Colon (tissue), 2 donors: Measurements from ENCODE around the gene RBFOX2.
"Not testable (repeated sequence)": the region's sequence is repeated elsewhere in the genome, so short reads cannot be mapped to it uniquely, and the experiment has no call there.

Source experiments
- FAIRE-seq: peaks from 2 replicates; lab custom pipeline; 2012; peaks lifted over from hg19 to GRCh38; lab: Jason Lieb, UNC
- donor health status: control.
- donor health status: control.

RBFOX2 gene

DNA sequence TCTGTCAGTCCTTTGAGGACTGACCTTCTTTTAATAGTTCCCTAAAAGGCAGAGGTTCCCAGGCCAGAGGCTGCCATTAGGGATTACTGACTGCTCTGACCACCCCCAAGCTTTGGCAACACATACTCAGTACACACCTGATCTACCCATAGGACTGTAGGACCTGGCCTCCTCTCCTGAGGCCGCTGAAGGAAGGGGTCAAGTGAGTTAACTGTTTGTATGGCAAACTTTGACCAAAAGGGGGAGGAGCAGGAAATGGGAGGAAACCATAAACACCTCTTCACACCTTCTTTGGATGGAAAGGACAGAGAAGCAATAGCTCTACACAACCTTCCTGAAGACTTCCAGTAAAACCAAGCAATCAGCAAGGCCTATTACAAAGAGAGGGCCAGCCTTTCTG lies 207.0 kb downstream of the RBFOX2 start:
- no peak for FAIRE-seq

DNA sequence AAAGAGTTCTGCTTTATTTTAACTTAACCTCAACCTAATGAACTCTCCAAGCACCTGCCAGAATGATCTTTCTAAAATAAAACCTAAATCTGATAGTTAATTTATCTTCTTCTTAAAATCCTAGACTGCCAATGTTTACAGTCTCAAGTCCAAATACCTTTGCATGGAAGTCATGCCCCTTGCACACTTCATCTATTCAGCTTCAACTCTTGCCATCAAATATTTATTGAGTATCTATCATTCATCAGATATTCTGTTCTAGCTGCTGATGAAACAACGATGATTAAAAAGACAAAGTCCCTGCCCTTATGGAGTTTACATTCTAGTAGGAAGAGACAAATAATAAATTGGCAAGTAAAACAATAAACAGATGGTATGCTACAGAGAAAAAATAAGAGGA lies 209.2 kb downstream of the RBFOX2 start:
- FAIRE-seq: no peak

DNA sequence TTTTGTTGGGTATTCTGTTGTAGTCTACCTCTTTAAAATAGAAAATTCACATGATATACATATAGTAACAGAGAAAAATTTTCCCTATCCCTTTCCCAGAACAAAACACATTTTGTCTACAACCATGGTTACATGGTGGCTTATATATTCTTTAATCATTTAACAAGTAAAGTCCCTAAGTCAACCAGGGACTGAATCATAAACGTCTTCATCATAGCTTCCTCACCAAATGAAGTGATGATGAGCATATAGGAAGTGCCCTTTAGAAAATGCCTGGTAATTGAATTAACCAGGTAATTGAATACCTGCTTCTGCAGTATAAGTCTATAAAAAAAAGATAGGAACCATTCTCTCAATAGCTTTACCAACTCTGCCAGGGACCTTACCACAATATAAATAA lies 209.7 kb downstream of the RBFOX2 start:
- FAIRE-seq: no peak

DNA sequence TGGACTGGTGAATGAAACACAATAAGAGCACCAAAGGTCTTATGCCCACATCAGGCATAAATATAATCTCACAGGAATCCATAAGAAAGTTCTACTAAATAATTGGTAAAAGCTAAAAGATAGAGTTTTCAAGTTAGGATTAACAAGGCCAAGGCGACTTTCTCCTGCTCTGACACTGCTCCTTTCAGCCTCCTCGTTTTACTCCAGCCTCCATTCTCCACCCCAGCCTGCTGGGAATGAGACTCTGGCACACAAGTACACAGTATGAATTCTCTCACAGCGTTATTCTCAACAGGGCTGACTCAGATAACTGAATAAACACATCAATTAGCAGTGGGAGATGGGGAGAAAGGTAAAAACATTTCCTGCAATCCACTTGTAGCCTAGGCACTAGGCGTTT lies 216.0 kb downstream of the RBFOX2 start:
- no peak for FAIRE-seq

DNA sequence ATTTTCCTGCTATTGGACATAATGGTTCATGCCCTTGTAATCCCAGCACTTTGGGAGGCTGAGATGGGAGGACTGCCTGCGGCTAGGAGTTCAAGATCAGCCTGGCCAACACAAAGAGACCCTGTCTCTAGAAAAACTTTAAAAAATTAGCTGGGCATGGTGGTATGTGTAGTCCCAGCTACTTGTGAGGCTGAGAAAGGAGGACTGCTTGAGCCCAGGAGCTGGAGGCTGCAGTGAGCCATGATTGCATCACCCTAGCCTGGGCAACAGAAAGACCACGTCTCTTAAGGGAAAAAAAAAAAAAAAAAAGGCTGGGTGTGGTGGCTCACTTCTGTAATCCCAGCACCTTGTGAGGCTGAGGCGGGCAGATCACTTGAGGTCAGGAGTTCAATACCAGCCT lies 217.0 kb downstream of the RBFOX2 start:
- no peak for FAIRE-seq

DNA sequence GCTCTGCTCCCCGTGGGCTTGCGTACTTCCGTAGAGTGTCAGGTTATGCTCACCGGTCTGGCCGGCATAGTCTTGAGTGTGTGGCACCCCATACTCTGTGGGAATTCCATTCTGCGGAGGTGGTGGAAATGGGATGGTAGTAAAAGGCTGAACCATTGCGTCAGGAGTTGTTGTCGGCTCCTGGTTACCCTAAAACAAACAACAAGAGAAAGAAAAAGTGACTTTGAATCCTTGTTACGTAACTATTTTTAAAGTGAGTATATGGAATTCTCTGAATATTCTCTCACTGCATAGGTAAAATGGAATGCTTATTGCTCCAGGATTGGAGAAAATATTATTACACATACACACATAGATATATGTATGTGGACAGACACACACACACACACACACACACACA lies 218.8 kb downstream of the RBFOX2 start:
- no peak for FAIRE-seq

DNA sequence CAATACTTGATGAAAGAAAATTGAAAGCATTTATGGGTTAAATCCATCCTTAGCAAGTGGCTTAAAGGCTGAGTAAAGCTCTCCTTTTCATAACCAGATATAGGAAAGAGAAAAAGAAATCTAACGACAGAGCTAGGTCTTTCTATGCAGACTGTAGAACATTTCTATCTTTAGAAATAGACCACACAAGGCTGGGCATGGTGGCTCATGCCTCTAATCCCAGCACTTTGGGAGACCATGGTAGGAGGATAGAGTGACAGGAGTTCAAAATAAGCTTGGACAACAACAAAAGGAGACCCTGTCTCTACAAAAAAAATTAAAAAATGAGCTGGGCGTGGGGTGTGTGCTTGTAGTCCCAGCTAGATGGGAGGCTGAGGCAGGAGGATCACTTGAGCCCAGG lies 220.2 kb downstream of the RBFOX2 start:
- FAIRE-seq: no peak

DNA sequence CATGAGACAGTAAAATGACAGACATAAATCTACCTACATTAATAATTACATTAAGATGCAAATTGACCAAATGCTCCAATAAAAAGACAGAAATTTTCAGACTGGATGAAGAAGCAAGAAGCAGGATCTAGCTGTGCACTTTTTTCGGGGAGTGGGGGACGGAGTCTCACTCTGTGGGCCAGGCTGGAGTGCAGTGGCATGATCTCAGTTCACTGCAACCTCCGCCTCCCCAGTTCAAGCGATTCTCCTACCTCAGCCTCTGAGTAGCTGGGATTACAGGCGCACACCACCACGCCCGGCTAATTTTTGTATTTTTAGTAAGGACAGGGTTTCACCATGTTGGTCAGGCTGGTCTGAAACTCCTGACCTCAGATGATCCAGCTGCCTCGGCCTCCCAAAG lies 222.0 kb downstream of the RBFOX2 start:
- FAIRE-seq: not testable (repeated sequence)

DNA sequence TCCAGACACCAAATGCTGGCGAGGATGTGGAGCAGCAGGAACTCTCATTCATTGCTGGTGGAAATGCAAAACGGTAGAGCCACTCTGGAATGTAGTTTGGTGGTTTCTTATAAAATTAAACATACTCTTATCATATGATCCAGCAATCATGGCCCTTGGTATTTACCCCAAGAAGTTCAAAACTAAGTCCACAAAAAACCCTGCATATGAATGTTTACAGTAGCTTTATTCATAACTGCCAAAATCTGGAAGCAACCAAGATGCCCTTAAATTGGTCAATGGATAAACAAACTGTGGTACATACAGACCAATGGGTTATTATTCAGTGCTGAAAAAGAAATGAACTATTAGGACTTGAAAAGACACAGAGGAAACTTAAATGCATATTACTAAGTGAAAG lies 223.2 kb downstream of the RBFOX2 start:
- no peak for FAIRE-seq

DNA sequence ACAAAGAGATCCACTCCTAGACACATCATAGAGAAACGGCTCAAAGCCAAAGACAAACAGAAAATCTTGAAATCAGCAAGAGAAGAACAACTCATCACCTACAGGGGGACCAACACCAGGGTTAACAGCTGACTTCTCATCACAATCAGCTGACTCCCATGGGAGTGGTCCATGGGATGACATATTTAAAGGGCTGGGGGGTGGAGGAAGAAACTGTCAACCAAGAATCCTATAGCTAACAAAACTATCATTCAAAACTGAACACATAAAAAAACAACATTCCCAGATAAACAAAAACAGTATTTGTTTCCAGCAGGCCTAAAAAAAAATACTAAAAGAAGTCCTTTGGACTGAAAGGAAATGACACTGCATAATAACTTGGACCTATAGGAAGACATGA lies 224.2 kb downstream of the RBFOX2 start:
- no peak for FAIRE-seq

DNA sequence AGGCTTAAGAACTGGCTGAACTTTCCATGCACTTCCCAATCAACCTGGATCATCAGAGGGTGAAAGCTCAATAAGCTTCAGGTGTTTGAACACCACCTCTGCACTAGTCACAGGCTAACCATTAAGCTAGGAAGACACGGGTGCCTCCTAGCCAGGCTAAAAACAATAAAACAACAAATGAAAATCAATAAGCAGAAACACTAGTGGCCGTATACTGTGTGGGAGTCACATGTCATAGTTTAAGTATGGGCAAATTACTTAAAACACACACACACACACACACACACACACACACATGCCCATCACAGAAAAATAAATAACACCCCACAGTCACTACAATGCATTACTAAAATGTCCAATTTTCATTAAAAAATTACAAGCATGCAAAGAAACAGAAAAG lies 225.7 kb downstream of the RBFOX2 start:
- FAIRE-seq: no peak

DNA sequence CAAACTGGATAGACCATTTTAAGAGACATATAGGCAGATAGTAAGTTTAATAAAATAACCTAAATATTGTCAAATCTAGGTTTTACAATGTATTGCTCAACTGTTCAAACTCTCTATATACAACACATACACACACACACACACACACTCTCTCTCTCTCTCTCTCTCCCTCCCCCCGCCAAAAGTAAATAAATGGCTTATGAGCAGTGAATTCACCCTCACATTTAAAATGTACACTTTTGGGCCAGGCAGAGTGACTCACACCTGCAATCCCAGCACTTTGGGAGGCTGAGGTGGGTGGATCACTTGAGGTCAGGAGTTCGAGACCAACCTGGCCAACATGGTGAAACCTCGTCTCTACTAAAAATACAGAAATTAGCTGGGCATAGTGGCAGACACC lies 227.3 kb downstream of the RBFOX2 start:
- FAIRE-seq: not testable (repeated sequence)

DNA sequence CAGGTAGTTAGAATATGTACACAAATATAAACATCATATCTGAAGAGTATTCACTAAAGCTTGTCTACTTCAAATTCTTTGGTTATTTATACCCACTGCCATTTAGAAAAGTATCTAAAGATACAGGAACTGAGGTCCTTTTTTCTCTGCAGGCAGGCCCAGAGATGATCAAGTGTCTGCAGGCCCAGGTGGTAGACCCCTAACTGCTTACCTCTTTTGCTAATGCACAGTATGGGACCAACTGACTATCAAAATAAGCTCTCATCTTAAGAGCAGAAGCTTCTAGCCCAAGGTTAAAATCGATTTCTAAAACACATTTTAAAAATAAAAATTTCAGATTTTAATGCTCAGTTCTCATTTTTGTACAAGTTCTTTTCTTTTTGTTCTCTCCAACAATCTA lies 229.5 kb downstream of the RBFOX2 start:
- FAIRE-seq: no peak

DNA sequence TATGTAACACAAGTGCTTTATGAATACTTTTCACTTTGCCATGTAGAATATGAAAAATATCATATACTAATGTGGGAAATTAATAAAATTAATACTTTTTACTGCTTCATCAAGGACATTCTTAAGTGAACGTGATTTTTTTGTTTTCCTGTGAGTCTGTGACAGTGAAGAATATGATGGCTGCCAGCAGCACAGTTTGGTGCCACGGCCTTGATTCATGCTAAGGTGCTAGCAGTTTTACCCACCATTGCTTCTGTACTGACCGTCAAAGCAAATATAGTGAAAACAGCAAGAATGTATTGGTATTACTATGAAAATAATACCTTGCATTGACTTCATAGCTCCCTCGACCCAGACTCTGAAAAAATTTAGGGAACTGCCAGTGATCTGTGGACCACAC lies 231.2 kb downstream of the RBFOX2 start:
- FAIRE-seq: no peak

DNA sequence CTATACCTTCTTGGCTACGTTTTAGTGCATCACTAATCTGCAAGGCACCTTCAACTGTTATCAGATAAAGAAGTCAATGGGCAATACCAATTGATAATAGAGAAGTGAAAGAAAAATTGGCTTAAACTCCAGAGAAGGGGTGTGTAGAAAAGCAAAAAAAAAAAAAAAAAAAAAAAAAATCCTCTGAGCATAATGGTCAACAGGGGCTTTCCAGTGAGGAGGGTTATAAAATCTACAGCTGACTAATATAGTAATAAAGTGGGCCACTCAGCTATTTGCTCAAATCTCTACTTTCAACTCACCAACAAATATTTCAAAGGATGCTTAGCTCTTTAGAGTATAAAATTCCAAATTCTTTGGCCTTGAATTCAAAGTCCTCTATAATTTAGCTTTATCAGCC lies 233.1 kb downstream of the RBFOX2 start:
- no peak for FAIRE-seq

DNA sequence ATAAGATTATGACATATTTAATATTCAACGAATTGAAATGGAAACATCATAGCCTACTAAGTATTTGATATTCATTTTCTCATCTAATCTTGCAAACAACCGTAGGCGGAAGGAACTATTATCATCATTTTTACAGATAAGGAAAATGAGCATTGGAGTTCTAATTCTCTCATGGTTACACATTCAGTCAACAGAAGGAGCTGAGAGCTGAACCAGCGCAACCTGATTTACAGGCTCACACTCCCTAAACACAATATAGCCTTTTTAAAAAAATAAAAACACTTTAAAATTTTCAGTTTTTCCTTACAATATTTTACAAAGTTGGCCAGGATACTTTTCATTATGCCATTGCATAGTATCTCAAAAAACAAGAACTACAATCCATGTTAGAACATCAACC lies 236.1 kb downstream of the RBFOX2 start:
- no peak for FAIRE-seq

DNA sequence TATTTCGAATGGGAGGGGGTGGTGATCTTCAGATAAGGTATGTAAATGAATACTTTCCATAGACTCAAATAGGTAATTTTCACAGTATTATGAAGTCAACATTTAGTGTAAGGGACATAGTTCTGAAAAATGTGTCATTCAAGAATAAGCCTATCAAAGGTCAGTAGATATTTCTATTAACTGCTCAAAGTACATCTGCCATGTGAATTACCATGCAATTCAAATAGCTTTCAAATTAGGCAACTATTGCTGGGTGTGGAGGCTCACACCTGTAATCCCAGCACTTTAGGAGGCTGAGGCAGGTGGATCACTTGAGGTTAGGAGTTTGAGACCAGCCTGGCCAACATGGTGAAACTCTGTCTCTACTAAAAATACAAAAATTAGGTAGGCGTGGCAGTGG lies 236.8 kb downstream of the RBFOX2 start:
- FAIRE-seq: not testable (repeated sequence)

DNA sequence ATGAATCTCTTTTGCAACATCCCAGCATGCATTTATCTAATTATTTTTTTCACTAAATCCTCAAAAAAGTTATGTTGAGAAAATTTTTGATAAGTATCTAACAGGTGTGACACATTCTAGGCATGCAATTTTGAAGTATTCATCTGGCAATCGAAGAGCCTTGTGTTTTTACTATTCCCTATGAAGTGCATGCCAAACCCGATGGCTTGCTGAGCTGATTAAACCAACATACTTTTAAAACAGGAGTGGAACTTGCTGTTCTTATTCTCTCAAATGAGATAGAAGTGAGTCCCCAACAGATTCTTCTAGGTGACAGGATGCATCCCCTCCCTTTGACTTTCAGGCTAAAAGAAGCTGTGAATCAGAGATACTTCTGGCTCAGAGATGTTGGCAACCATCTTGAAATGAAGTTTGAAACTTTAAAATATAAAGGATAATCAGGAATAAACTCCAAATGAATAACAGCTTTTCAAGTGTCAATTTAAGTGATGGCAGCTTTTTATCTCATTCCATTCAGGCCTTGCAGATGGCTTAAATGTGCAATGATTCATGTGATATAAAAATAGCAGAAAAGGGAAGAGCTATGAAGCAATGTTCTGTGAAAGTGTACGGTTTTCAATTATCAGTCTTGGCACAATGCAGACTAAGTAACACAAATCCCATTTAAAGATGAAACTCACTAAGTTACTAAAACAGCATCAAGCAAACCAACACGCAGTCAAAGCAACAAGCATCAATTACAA lies 243.3 kb downstream of the RBFOX2 start:
- no peak for FAIRE-seq

DNA sequence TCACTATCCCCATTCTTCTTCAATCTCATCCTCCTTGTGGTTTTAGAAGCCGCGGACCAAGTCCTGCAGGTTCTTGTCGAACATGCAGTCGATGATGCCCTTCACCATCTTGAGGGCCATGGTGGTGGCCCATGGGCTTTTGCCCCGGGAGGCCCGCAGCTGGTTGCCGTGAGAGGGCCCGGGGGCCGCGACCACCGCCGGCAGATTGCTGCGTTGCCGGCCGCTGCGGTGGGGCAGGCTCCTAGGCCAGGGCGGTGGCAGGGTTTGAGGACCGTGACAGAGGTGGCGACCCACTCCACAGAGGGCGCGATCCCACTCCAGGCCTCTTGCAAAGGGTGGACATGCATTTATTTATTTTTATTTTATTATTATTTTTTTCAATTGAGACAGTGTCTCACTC lies 244.0 kb downstream of the RBFOX2 start:
- FAIRE-seq: no peak

DNA sequence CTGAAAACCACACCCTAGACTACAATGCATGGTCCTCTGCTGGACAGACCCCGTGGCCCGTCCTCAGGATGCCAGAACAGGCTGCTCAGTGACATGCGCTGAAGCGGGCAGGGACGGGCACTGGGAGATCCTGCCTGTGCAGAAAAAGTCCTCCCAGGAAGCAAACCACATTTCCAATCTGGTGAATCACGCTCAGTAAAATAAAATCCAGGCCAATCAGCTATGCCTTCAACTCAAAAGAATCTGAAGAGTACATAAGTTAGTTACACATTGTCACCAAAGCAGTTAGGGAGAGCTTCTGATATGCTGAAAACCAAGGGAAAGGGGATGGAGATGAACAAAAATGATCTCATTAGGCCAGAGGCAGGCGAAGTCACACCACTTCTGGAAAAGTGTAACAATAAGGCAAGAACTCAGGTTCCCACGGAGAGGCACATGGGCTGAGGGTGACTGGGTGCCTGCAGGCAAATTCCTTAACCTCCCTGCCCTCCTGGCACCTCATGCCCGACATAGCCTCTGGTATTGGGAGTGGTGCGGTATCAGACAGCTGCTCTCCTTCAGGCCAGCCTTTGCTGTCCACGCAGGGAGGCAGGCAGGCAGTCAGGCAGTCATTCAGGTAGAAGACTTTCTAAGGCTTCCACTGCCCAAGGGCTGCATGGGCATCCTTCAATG lies 244.5 kb downstream of the RBFOX2 start:
- no peak for FAIRE-seq

DNA sequence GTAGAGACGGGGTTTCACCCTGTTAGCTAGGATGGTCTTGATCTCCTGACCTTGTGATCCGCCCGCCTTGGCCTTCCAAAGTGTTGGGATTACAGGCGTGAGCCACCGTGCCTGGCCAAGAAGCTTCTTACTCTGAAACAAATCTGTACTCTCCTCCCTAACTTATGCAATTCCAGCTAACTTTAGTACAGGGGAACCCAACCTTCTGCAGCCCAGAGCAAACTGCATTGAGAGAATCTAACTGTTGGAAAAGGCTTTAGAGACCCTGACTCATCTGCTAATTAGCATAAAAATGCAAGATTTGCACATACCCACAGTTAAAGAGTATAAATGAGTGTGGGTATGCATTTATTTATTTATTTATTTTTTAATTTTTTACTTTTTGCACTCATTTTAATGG lies 246.1 kb downstream of the RBFOX2 start:
- FAIRE-seq: no peak

DNA sequence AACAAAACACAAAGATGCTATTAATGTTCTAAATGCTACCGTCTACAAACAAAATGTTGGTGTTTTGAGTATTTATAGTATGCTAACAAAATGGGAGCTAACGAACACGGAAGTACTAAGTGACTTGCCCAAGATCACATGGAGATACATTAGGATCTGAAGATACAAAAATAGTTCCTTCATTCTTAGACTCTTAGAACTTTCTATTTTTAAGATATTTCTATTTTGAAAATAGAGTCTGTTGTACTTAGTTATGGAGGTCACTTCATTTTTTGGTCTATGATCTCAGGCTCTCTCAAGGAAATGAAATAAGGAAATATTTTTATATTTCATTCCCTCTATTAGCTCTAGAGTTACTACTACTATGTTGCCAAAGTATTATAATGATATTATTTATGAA lies 246.7 kb downstream of the RBFOX2 start:
- no peak for FAIRE-seq

DNA sequence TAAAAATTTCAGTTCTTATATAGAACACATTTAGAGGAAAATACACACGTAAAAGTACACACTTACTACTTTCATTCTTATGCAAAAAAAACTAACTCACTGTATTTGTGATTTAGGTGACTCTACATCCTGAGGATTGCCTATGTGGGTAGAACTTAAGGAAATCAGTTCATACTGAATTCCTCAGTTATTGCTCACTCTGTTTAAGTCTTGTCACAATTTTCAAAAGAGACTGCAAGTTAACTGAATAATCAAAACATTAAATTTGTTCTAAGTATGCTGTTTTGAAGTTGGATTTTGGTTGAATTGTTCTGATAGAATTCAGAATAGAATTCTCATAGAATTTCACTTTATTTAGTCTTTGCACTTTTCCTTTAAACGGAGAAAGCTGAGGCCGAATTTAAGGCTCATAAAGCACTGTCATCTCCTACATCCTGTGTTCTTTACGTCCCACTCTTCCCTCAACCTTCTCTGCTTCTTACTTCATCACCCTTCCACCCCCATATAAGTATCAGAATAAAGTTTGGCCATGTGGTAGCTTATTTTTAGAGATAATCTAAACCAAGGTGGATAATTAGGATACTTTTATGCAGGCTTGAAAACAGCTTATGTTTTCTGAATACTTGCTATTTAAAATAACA lies 251.2 kb downstream of the RBFOX2 start:
- no peak for FAIRE-seq

DNA sequence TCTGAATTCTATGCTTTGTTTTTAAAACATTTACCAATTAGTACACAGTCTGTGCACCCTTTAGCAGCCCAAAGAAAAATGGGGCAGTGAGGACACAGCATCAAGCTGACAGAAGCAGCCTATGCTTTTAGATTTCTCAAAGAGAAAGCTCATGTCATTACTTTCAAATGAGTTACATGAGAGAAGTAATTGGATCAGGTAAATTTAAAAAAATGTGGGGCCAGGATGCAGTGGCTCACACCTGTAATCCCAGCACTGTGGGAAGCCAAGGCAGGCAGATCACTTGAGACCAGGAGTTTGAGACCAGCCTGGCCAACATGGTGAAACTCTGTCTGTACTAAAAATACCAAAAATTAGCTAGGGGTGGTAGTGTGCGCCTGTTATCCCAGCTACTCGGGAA lies 253.3 kb downstream of the RBFOX2 start:
- FAIRE-seq: no peak
